Aorta (tissue), 5 donors: ENCODE measurements around the gene GIMAP7. TPM values are rescaled to one million over a fixed set of nuclear protein-coding genes. Genes with fewer than 3 reads are reported as not detected.
"Not testable (repeated sequence)": the region's sequence is repeated elsewhere in the genome, so short reads cannot be mapped to it uniquely, and the experiment has no call there.

Experiments
- ATAC-seq: fragments of 200-7000 bp; cut with Tn5 transposase; one replicate; pipeline ENCODE4 v1.9.1; 2022; ENCODE audit warnings: moderate library complexity; ENCODE audit not compliant: low FRiP score
- DNase-seq, 2 donors: peaks; one replicate each; pipeline ENCODE4 v3.0.0-alpha.2; 2020
- H3K27ac ChIP-seq, 2 donors: one replicate each; pipeline ENCODE4 v1.5.1; 2013; ENCODE audit warnings: low read length in 2 of 2, mild to moderate bottlenecking in 2 of 2, moderate library complexity in 2 of 2, control low read depth in 1 of 2, inconsistent platforms in 1 of 2, low read depth in 1 of 2
- H3K27me3 ChIP-seq, 2 donors: one replicate each; pipeline ENCODE4 v1.6.1; 2013; ENCODE audit warnings: control low read depth in 1 of 2, low read length in 1 of 2, mild to moderate bottlenecking in 1 of 2, moderate library complexity in 1 of 2; ENCODE audit not compliant: insufficient read depth in 2 of 2, control insufficient read depth in 1 of 2
- H3K36me3 ChIP-seq, 2 donors: one replicate each; pipeline ENCODE4 v1.6.1; 2013; ENCODE audit warnings: control low read depth in 1 of 2, low read length in 1 of 2, mild to moderate bottlenecking in 1 of 2; ENCODE audit not compliant: insufficient read depth in 2 of 2, control insufficient read depth in 1 of 2
- H3K4me1 ChIP-seq, 2 donors: one replicate each; pipeline ENCODE4 v1.6.1; 2013; ENCODE audit warnings: low read length in 2 of 2, control low read depth in 1 of 2, mild to moderate bottlenecking in 1 of 2, moderate library complexity in 1 of 2; ENCODE audit not compliant: insufficient read depth in 2 of 2, control insufficient read depth in 1 of 2
- H3K4me3 ChIP-seq, 2 donors: one replicate each; pipeline ENCODE4 v1.5.1; 2013; ENCODE audit warnings: low read length in 2 of 2, control low read depth in 1 of 2, mild to moderate bottlenecking in 1 of 2
- H3K9me3 ChIP-seq: one replicate; pipeline ENCODE4 v1.6.1; 2013; ENCODE audit warnings: mild to moderate bottlenecking, low read length; ENCODE audit not compliant: control insufficient read depth
- WGBS, 2 donors: extraction: QIAGEN DNeasy Blood & Tissue Kit; methylation state at CpG; one replicate each; pipeline ENCODE4 v1.1.7; 2013; 5-methylcytosine and 5-hydroxymethylcytosine counted together
- intact Hi-C, 2 donors: fragments of 100-400 bp; cut with DNase I; formaldehyde crosslinking; loops; one replicate each; pipeline versions ENCODE4 v1.14.2 to v1.15.0; 2022
- polyA plus RNA-seq, 2 donors: library from polyadenylated mRNA; stranded (reverse); fragments of 200-250 nt; gene quantifications; one replicate each; pipeline ENCODE4 v1.2.3, GENCODE V29; 2013
- total RNA-seq, 2 donors: library from RNA; stranded (reverse); fragmentation: NEBNext Ultra II Directional; extraction: Animal tissue kit (Norgen Biotek cat#: 25700); gene quantifications; one replicate each; pipeline ENCODE4 v1.2.1, GENCODE V29; 2021
- donor health status: healthy with polysubstance abuse.
- donor health status: Bipolar disorder and iron deficiency.
- donor health status: DM: no; HTN: no; CAD: no.
- donor health status: DM: no; HTN: no; CAD: no.
- donor health status: DM: yes; HTN: yes; CAD: no.

GIMAP7 gene
- total and polyA plus RNA-seq, 4 donors = 5.4 to 41.8 (median 23.8) TPM

GRCh38 chr7:150476819-150477631, 37.6 kb upstream of the GIMAP7 start:
- Histone ChIP-seq H3K27ac (no peak overlapping the region), H3K4me3 (no peak overlapping the region), H3K36me3 (no peaks in the 10 kb centered on the region), H3K4me1 (no peaks in the 10 kb centered on the region), H3K27me3 (no peaks in the 10 kb centered on the region), H3K9me3 (peaks cover 2% of the 10 kb centered on the region)
- 88% methylated on average over 25 of the region's 25 CpGs for WGBS, 2 donors
- intact Hi-C loops = no loop called here
- ATAC-seq (no peak), DNase-seq (no peak)

GRCh38 chr7:150479023-150479716, 35.5 kb upstream of the GIMAP7 start:
- 64 to 70% methylated on average over 3 of the region's 3 CpGs for WGBS, 2 donors
- DNase-seq (no peak), ATAC-seq (no peak)
- no peak overlapping the region for H3K4me3 ChIP-seq
- intact Hi-C loops = no loop called here
- H3K27ac ChIP-seq = no peak overlapping the region
- H3K27me3 ChIP-seq = no peaks in the 10 kb centered on the region
- no peaks in the 10 kb centered on the region for H3K36me3 ChIP-seq
- H3K9me3 ChIP-seq = peaks cover 2% of the 10 kb centered on the region
- H3K4me1 ChIP-seq = no peaks in the 10 kb centered on the region

- H3K4me3 ChIP-seq = no peak overlapping the region
- no peaks in the 10 kb centered on the region for H3K4me1 ChIP-seq
- H3K36me3 ChIP-seq = no peaks in the 10 kb centered on the region
- peaks cover 2% of the 10 kb centered on the region for H3K9me3 ChIP-seq
- intact Hi-C loops = no loop called here
- peak in 1 of 2 donors; percentile 64 for DNase-seq
- ATAC-seq = no peak
- no peaks in the 10 kb centered on the region for H3K27me3 ChIP-seq
- no peak overlapping the region for H3K27ac ChIP-seq
- 77 to 82% methylated on average over 9 of the region's 9 CpGs for WGBS, 2 donors
Observed at GRCh38 chr7:150481186-150481920, 33.3 kb upstream of the GIMAP7 start.

- intact Hi-C loops = no loop called here
- DNase-seq (no peak), ATAC-seq (no peak)
- Histone ChIP-seq H3K27me3 (no peaks in the 10 kb centered on the region), H3K4me1 (no peaks in the 10 kb centered on the region), H3K27ac (no peak overlapping the region), H3K36me3 (no peaks in the 10 kb centered on the region), H3K4me3 (no peak overlapping the region), H3K9me3 (peaks cover 5% of the 10 kb centered on the region)
- WGBS, 2 donors = 73% methylated on average over 4 of the region's 4 CpGs
Observed at GRCh38 chr7:150481922-150482321, 32.8 kb upstream of the GIMAP7 start.

GRCh38 chr7:150483514-150483913, 31.2 kb upstream of the GIMAP7 start:
- H3K4me1 ChIP-seq, H3K4me3 ChIP-seq, ATAC-seq, H3K27ac ChIP-seq, H3K9me3 ChIP-seq, H3K27me3 ChIP-seq, DNase-seq, intact Hi-C loops, H3K36me3 ChIP-seq: not testable (repeated sequence)
- WGBS, 2 donors = 9 to 20% methylated on average over 2 of the region's 2 CpGs

- H3K27me3 ChIP-seq, intact Hi-C loops, H3K9me3 ChIP-seq, H3K36me3 ChIP-seq, DNase-seq, ATAC-seq, H3K27ac ChIP-seq, H3K4me3 ChIP-seq, H3K4me1 ChIP-seq: not testable (repeated sequence)
- 39 to 42% methylated on average over 3 of the region's 3 CpGs for WGBS, 2 donors
Observed at GRCh38 chr7:150484071-150484470, 30.6 kb upstream of the GIMAP7 start.

GRCh38 chr7:150487625-150488024, 27.0 kb upstream of the GIMAP7 start:
- no peaks in the 10 kb centered on the region for H3K4me1 ChIP-seq
- H3K9me3 ChIP-seq = peaks cover 3% of the 10 kb centered on the region
- WGBS, 2 donors = 47 to 74% methylated on average over 2 of the region's 2 CpGs
- H3K4me3 ChIP-seq = no peak overlapping the region
- H3K27me3 ChIP-seq = no peaks in the 10 kb centered on the region
- no peak overlapping the region for H3K27ac ChIP-seq
- DNase-seq (no peak), ATAC-seq (no peak)
- H3K36me3 ChIP-seq = no peaks in the 10 kb centered on the region
- intact Hi-C loops = no loop called here

- no peak overlapping the region for H3K4me3 ChIP-seq
- intact Hi-C loops = no loop called here
- no peak for DNase-seq
- no peaks in the 10 kb centered on the region for H3K27me3 ChIP-seq
- H3K27ac ChIP-seq = no peak overlapping the region
- no peak for ATAC-seq
- H3K4me1 ChIP-seq = no peaks in the 10 kb centered on the region
- H3K36me3 ChIP-seq = no peaks in the 10 kb centered on the region
- peaks cover 3% of the 10 kb centered on the region for H3K9me3 ChIP-seq
- 92 to 95% methylated on average over 1 of the region's 1 CpG for WGBS, 2 donors
Observed at GRCh38 chr7:150489782-150490181, 24.9 kb upstream of the GIMAP7 start.
